Mucosa of descending colon (tissue), 3 donors: ENCODE data around the gene AKAP7. TPM values are rescaled to one million over a fixed set of nuclear protein-coding genes. Genes with fewer than 3 reads are reported as not detected.

Source experiments
- ATAC-seq: fragments of 200-7000 bp; cut with Tn5 transposase; one replicate; pipeline ENCODE4 v1.9.1; 2020; ENCODE audit warnings: mild to moderate bottlenecking, moderate library complexity
- DNase-seq, 3 donors: peaks; one replicate each; pipeline ENCODE4 v3.0.0-alpha.2; 2020
- H3K36me3 ChIP-seq: fragments of 200-600 bp; one replicate; pipeline ENCODE4 v1.8.0; 2021; ENCODE audit warnings: low read depth, mild to moderate bottlenecking
- H3K4me1 ChIP-seq: fragments of 200-600 bp; one replicate; pipeline ENCODE4 v1.8.0; 2021; ENCODE audit warnings: low read depth, mild to moderate bottlenecking
- H3K4me3 ChIP-seq: fragments of 200-600 bp; one replicate; pipeline ENCODE4 v1.8.0; 2021; ENCODE audit warnings: mild to moderate bottlenecking
- H3K9me3 ChIP-seq: fragments of 200-600 bp; one replicate; pipeline ENCODE4 v1.8.0; 2021; ENCODE audit warnings: mild to moderate bottlenecking
- intact Hi-C, 2 donors: fragments of 100-400 bp; cut with DNase I in 1 of 2; cut with micrococcal nuclease in 1 of 2; formaldehyde crosslinking; loops; one replicate each; pipeline versions ENCODE4 v1.11.0 to v1.11.1; 2022; cut with DNase I, micrococcal nuclease
- total RNA-seq, 3 donors: library from RNA; stranded (reverse); fragmentation: NEBNext Ultra II Directional in 2 of 3; extraction: Animal tissue kit (Norgen Biotek cat#: 25700) in 2 of 3; gene quantifications; one replicate each; pipeline versions ENCODE4 v1.2.1 to v1.2.4, GENCODE V29; 2021 to 2023
- TF ChIP-seq, protein P1 (sequence below): fragments of 200-600 bp; IDR thresholded peaks from one replicate; pipeline ENCODE4 v1.8.0; 2022; ENCODE audit warnings: antibody characterized with exemption, mild to moderate bottlenecking
- donor health status: DM: no; HTN: no; CAD: no; lungs with moderate emphysema.
- donor health status: DM: no; HTN: no; CAD: no.
- donor health status: DM: no; HTN: yes; CAD: no.

AKAP7 gene
- total RNA-seq, 3 donors from 2014 or later, result 13.0 to 21.9 (median 15.3) TPM

DNA sequence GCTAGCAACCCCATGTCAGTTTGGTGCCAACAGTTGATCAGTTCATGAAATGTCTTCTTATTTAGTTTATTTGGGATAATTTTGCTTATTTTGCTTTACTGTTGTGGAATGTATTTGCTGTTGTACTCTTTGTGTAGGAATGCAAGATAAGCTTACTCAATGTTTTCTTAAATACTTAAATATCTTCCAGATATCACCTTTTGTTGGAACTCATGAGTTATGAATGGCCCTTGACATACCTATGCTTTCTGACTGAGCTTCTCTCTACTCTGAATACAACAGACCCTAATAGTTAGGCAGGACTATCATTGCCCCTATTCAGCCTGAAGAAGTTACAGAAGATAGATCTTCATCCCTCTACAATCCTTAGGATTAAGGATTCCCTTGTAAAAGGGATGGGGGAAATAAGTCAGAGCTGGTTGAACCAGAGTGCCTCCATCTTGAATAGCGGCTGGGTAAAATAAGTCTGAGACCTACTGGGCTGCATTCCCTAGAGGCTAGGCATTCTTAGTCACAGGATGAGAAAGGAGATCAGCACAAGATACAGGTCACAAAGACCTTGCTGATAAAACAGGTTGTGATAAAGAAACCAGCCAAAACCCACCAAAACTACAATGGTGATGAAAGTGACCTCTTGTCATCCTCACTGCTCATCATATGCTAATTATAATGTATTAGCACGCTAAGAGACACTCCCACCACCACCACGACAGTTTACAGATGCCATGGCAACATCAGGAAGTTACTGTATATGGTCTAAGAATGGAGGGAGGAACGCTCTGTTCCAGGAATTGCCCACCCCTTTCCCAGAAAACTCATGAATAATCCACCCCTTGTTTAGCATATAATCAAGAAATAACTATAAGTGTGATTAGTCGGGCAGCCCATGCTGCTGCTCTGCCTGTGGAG, 196.9 kb downstream of the AKAP7 start:
- DNase-seq, result no peak
- H3K4me1 ChIP-seq, result no peaks in the 10 kb centered on the region
- no peaks in the 10 kb centered on the region for H3K36me3 ChIP-seq
- no peak for ATAC-seq
- intact Hi-C loops, result no loop called here
- no peaks in the 10 kb centered on the region for H3K9me3 ChIP-seq
- TF ChIP-seq, protein P1, sequence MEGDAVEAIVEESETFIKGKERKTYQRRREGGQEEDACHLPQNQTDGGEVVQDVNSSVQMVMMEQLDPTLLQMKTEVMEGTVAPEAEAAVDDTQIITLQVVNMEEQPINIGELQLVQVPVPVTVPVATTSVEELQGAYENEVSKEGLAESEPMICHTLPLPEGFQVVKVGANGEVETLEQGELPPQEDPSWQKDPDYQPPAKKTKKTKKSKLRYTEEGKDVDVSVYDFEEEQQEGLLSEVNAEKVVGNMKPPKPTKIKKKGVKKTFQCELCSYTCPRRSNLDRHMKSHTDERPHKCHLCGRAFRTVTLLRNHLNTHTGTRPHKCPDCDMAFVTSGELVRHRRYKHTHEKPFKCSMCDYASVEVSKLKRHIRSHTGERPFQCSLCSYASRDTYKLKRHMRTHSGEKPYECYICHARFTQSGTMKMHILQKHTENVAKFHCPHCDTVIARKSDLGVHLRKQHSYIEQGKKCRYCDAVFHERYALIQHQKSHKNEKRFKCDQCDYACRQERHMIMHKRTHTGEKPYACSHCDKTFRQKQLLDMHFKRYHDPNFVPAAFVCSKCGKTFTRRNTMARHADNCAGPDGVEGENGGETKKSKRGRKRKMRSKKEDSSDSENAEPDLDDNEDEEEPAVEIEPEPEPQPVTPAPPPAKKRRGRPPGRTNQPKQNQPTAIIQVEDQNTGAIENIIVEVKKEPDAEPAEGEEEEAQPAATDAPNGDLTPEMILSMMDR, result no peak
- no peak overlapping the region for H3K4me3 ChIP-seq

Other genes with a start within 250 kb of the AKAP7 start
- gene EPB41L2, start 72.2 kb upstream of the AKAP7 start, total RNA-seq, result 100 to 1,000 TPM in 1 of 3 donors, 10 to 100 TPM in 2; 80.1 to 148 (median 93.0) TPM